Measurements from ENCODE around the gene RARRES2. TPM values are rescaled to one million over a fixed set of nuclear protein-coding genes. Genes with fewer than 3 reads are reported as not detected.
"Not testable (repeated sequence)": the region's sequence is repeated elsewhere in the genome, so short reads cannot be mapped to it uniquely, and the experiment has no call there.

Gene RARRES2
- polyA plus RNA-seq (2012; ENCODE audit: insufficient read depth, insufficient read length, low read depth) = not detected

DNA sequence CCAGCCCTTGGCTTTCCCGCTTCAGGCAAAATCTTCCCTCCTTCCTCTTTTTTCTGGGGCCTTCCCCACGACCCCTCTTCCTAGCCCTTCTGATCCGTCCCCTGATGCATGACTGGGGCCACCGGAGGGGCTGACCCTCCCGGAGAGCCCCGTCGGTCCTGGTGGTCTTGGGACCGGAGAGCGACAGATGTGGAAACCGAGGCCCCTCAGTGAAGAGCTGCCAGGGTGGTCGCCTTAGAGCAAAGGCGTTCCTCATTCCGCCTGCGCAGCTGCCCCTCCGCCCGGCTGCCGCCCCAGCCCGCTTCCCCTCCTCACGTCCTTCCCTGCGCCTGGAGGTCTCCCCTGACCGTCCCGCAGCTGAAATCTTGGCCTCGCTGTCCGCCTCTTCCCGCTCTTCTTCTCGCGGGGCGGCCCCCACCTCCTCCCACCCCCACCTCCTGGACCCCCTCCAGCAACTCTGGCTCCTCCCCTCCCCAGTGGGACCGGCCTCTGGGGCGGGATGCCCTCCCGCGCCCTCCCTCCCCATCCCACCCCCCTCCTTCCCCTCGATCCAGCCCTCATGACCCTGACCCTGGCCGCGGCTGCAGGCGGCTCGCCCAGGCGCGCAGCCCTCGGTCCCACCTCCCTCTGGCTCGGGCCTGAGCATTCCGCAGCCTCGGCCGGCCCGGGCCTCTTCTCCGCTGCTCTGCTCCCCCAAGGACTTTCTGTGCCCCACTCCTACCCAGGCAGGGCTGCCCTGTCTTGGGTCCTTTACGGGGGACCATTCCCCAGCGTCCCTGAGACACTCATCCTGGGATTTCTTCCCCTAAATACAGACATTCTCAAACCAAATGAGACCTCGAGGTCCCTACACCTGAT is at the start of gene RARRES2:
Gene RARRES2 (minus strand): TSS at position 367 of the 858 bp plus-strand sequence. CDS start 1,020 bp downstream, outside the sequence.
- Histone ChIP-seq H3K9me3 (no peaks in the 10 kb centered on the region), H3K36me3 (peaks cover 8% of the 10 kb centered on the region), H3K4me3 (ENCODE audit: low read depth, low read length) (no peak within 1 kb of the TSS), H3K4me1 (no peaks in the 10 kb centered on the region), H3K27me3 (peaks cover 32% of the 10 kb centered on the region)
- DNase-seq = no peak
- TF ChIP-seq, protein P1, sequence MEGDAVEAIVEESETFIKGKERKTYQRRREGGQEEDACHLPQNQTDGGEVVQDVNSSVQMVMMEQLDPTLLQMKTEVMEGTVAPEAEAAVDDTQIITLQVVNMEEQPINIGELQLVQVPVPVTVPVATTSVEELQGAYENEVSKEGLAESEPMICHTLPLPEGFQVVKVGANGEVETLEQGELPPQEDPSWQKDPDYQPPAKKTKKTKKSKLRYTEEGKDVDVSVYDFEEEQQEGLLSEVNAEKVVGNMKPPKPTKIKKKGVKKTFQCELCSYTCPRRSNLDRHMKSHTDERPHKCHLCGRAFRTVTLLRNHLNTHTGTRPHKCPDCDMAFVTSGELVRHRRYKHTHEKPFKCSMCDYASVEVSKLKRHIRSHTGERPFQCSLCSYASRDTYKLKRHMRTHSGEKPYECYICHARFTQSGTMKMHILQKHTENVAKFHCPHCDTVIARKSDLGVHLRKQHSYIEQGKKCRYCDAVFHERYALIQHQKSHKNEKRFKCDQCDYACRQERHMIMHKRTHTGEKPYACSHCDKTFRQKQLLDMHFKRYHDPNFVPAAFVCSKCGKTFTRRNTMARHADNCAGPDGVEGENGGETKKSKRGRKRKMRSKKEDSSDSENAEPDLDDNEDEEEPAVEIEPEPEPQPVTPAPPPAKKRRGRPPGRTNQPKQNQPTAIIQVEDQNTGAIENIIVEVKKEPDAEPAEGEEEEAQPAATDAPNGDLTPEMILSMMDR (IDR thresholded peaks at IDR 0.05; ENCODE audit: low read depth, low read length) = no peak

DNA sequence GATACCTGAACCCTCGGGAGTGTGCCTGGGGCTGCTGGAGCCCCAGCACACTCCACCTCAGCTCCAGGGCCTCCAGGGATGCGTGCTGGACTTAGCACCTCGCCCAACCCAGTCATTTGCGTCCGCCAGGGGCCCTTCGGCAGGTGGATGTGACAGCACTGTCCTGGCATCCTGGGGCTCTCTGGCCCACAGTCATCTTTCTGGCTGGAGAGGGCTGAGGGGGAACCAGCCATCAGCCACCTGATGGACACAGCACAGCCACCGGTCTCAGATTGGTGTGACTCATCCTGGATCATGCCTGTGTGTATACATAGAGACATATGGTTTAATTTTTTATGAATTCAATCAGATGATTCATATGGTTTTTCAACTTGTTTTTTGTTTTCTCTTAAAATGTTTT is 48.8 kb upstream of the RARRES2 start:
- Histone ChIP-seq H3K4me3 (ENCODE audit: low read depth, low read length) (no peak overlapping the region), H3K27me3 (no peaks in the 10 kb centered on the region), H3K36me3 (peaks cover 3% of the 10 kb centered on the region; the same call in 1 of the 2 replicates), H3K4me1 (peaks cover 9% of the 10 kb centered on the region), H3K9me3 (no peaks in the 10 kb centered on the region)
- no peak for DNase-seq
- TF ChIP-seq, protein P1 (IDR thresholded peaks at IDR 0.05; ENCODE audit: low read depth, low read length) = no peak

DNA sequence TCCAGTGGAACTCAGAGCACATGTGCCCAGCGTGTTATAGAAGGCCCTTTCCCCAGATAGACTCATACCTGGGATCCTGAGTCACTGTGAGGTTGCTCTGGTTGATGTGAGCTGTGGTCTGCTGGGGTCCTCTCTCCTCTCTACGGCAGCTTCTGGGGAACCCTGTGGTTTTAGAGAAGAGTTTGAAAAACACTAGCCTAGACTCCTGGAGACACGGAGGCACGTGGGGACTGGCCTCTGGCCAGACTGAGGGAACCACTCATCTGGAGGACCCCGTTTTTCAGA is 48.0 kb upstream of the RARRES2 start:
- Histone ChIP-seq H3K4me3 (ENCODE audit: low read depth, low read length) (no peak overlapping the region), H3K4me1 (peaks cover 9% of the 10 kb centered on the region), H3K9me3 (no peaks in the 10 kb centered on the region), H3K36me3 (peaks cover 3% of the 10 kb centered on the region; the same call in 1 of the 2 replicates), H3K27me3 (no peaks in the 10 kb centered on the region)
- no peak for DNase-seq
- TF ChIP-seq, protein P1 (IDR thresholded peaks at IDR 0.05; ENCODE audit: low read depth, low read length) = no peak

DNA sequence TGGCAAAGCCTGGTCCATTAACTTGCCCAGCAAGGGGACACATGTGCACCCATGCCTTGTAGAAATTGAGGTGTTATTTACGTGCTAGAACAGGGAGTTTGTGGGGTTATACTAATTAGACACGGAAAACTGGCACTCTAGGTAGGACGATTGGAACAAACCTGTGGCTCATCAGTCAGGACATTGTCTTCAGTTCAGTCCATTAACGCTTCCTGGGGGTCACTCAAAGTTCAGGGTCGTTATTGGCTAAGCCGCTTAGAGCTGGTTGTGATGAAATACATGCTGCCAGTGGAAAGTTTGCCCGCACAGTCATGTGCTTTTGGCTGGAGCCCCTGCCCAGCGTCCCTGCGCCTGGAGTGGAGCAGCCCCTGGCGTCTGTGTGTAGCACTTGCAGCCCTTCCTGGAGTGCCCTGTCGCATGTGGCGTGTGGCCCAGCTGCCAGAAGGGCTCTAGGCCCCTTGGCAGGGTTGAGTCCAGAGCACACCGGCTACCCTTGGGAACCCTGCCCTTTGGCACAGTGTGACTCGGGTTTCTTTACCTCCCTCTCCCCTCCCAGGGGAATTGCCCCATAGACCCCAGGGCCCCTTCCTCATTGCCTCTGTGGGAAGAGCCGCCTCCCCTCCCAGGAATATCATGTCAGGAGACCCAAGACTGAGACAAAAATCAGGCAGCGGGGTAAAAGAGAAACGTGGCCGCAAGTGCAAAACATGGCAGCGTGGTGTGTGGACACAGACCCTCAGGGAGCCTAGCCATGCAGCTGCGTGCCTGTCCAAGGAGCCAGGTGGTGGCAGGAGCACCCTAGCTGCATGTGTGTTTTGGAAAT is 47.5 kb upstream of the RARRES2 start:
- peak; percentile 90 for DNase-seq
- H3K27me3 ChIP-seq = no peaks in the 10 kb centered on the region
- H3K4me3 ChIP-seq (ENCODE audit: low read depth, low read length) = no peak overlapping the region
- TF ChIP-seq, protein P1 (IDR thresholded peaks at IDR 0.05; ENCODE audit: low read depth, low read length) = peak; percentile 92
- H3K4me1 ChIP-seq = peaks cover 9% of the 10 kb centered on the region
- peaks cover 3% of the 10 kb centered on the region; the same call in 1 of the 2 replicates for H3K36me3 ChIP-seq
- no peaks in the 10 kb centered on the region for H3K9me3 ChIP-seq

DNA sequence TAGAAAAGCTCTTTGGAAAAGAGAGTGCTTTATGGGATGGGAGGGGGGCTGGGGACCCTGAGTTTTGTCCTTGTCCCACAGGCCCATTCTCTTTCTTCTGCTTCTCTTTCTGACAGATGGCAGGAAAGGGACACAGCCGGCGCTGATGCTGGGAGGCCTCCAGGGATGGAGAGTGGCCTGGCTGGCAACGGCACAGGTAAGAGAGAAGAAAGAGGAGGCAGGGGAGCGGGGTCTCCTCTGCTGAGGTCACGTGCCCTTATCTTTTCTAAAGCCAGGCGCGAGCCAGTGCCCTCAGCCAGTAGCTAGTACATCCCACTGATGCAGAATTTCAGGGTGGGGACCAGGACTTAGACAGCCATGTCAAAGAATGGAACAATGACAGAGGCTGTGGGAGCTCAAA is 46.9 kb upstream of the RARRES2 start:
- DNase-seq = no peak
- TF ChIP-seq, protein P1 (IDR thresholded peaks at IDR 0.05; ENCODE audit: low read depth, low read length) = no peak
- Histone ChIP-seq H3K36me3 (peaks cover 3% of the 10 kb centered on the region; the same call in 1 of the 2 replicates), H3K4me1 (peaks cover 13% of the 10 kb centered on the region), H3K27me3 (no peaks in the 10 kb centered on the region), H3K4me3 (ENCODE audit: low read depth, low read length) (no peak overlapping the region), H3K9me3 (no peaks in the 10 kb centered on the region)

DNA sequence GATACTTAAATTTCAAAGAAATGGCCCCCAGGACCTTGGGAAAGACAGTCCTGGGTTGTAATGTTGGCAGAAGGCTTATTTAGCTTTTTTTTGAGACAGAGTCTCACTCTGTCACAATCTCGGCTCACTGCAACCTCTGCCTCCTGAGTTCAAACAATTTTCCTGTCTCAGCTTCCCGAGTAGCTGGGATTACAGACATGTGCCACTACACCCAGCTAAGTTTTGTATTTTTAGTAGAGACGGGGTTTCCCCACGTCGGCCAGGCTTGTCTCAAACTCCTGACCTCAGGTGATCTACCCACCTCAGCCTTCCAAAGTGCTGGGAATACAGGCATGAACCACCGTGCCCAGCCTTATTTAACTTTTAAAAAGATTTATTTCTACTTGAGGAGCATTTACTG is 44.5 kb upstream of the RARRES2 start:
- peaks cover 13% of the 10 kb centered on the region for H3K4me1 ChIP-seq
- H3K9me3 ChIP-seq; H3K4me3 ChIP-seq (ENCODE audit: low read depth, low read length); DNase-seq; H3K36me3 ChIP-seq; H3K27me3 ChIP-seq: not testable (repeated sequence)

Data from BE2C (cell line).